NCI-H2196 treated with DMSO at 0.1 percent for 48 hours (cell line): ENCODE measurements around the gene SLC50A1.
"Not testable (repeated sequence)": the region's sequence is repeated elsewhere in the genome, so short reads cannot be mapped to it uniquely, and the experiment has no call there.

Experiments
- DNase-seq: peaks from one replicate; lab custom pipeline; 2025; ENCODE audit not compliant: unreplicated experiment; lab: John Stamatoyannopoulos, UW

SLC50A1 gene

GRCh38 chr1:155116113-155116764 is 19.4 kb upstream of the SLC50A1 start:
- no peak for DNase-seq

- DNase-seq, result no peak
Observed at GRCh38 chr1:155117610-155118009, 18.0 kb upstream of the SLC50A1 start.

- not testable (repeated sequence) for DNase-seq
Observed at GRCh38 chr1:155118090-155118489, 17.6 kb upstream of the SLC50A1 start.

DNA sequence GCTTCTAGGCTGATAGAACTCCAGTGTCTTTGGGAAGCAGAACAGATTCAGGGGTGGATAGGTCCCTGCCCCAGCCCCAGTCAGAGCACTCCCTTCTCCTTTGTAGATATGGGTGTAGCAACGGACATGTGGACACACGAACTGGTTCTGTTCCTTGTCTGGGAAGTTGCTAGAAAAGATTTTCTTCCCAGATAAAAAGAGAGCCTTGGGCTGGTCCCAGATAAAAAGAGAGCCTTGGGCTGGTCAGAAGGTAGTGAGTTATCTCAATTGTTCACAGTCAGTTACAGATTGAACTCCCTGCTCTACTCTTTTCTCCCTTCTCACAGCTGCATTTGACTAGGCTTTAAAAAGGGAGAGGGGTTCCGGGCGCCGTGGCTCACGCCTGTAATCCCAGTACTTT is 15.4 kb upstream of the SLC50A1 start:
- no peak for DNase-seq

DNA sequence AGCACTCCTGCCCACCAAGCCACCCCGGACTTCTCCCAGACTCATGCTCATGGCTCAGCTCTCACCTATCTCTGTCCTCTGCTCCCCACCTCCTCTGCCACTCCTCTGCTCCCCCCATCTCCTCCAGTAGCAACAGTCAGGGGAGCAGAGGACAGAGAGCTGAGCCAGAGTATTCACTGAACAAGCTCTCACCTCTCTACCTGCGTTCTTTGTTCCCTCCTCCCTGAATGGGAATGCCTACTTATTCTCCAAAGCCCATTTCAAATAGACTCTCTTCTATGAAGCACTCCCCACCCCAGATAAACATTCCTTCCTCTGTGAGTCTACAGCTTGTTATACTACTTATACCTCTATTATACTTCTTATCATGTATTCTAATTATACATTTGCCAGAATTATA is 14.4 kb upstream of the SLC50A1 start:
- DNase-seq, result no peak

DNA sequence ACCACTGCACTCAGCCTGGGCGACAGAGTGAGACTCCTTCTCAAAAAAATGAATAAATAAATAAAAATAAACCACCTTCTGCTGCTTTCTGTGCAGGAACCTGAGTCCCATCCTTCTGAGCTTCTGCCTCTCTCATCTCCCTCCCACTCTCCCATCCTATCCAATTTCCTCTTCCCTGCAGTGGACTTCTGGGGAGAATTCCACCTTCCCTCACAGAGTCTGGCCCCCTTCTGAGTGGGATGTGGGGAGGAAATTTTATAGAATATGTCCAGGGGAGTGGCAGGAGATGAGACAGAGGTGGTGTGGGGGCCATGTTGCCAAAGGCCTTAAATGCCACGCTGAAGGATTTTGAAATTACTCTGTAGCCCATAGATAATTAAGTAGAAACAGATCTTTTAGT is 13.3 kb upstream of the SLC50A1 start:
- DNase-seq, result no peak

DNA sequence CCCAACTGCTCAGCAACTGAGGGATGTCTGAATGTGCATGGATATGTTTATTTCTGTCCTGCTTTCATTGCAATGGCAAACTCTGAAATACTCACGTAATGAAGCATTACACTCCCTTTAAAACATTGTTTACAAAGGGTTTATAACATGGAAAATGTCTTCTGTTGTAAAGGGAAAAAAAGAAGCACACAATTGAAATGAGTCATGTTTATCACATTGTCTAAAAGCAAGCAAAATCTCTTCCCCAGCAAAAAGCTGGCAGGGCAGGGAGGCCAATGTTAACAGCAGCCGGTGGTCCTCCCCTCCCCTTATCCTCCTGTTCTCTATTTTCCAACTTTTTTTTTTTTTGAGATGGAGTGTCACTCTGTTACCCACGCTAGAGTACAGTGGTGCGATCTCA is 11.9 kb upstream of the SLC50A1 start:
- DNase-seq, result no peak

- DNase-seq, result no peak
Observed at GRCh38 chr1:155124503-155125463, 10.9 kb upstream of the SLC50A1 start.

DNA sequence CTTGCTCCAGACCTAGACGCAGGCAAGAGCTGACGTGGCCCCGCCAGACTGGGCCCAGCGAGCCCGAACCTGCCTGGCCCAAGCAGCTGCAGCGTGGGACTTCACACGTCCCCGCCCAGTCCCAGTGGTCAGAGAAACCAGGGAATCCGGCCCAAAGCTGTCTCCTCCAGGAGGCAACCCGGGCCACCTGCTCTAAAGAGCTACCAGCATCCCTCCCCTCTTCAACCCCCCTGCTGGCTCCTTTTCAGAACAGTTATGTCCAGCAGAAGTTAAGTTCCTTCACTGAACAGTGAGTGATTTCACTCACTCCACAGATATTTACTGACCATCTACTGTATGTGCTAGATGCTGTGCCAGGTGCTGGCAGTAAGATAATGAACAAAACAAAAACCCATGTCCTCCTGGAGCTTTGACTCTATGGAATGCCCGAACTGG is 10.1 kb upstream of the SLC50A1 start:
- DNase-seq, result no peak

GRCh38 chr1:155125946-155126555 is 9.6 kb upstream of the SLC50A1 start:
- DNase-seq, result peak; percentile 63

- DNase-seq, result peak; percentile 62
Observed at GRCh38 chr1:155126556-155127104, 9.0 kb upstream of the SLC50A1 start.

DNA sequence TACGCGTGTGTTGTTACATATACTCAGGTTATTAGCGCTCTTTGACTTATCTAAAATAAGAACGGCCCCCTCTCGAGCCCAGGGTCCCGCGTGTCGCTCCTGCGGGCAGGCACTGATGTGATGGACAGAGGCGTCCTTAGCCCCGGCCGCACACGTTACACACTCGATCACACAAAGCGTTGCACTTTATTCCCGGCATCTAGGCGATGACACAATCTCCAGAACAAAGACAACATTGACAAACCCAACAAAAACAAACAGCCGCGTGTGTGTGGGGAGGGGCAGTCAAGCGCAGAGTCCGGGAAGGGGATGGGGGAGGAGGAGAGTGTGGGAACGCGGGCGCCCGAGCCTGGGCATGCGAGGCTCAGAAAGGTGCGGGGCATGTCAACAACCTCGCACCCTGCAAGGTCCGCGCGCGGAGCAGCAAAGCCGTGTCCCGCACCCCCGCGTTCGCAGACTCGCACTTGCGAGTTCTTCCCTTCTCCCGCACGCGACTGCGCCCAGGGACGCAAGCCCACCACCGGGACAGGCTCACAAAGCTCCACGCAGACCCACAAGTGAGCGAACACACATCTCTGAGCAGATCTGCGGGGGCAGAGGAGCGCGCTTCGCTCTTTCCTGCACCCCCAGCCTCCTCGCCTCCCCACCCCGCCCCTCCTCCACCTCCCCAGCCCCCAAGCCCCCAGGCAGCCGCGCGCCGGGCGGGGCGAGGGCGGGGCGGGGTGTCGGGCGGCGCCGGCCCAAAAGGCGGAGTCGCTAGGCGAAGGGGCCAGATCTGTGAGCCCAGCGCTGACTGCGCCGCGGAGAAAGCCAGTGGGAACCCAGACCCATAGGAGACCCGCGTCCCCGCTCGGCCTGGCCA is 8.3 kb upstream of the SLC50A1 start, which contains the start of gene EFNA1:
EFNA1 (plus strand) TSS at position 772 of the 862 bp plus-strand sequence. CDS start 102 bp downstream, outside the sequence.
- peak; percentile 24 for DNase-seq

- DNase-seq, result no peak
Observed at GRCh38 chr1:155127967-155128754, 7.5 kb upstream of the SLC50A1 start.

GRCh38 chr1:155128755-155129473 is 6.7 kb upstream of the SLC50A1 start:
- no peak for DNase-seq

DNA sequence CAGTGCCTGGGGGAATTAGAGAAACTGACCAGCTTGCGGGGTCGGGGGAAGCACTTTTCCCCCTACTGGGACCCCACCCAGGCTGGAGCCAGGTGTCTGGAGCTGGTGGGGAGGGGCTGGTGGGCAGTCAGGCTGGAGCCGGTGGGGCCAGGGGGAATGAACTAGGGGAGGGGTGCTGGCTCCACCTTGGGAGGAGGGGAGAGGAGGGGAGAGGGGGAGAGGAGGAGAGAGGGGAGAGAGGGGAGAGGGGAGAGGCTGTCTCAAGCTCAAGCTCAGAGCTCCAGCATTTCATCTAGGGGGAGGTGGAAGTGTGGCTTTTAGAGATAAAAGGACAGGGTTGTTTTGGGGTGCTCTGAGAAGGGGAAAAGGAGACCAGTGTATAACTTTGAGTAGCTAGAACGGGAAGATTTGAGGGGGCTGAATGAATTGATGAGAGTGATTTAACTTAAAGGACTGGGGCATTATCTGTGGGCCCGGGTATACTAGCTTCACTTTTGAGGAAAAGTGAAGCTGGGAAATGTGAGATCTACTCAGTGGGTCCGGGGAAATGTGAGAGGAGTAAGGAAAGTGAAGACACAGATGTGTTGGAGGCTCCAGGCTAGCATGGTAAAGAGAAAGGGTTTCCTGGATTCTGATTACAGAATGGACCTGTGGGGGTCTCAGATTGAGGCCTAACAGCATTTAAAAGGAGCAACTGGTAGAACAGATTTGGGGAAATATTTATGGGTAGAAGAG is 5.2 kb upstream of the SLC50A1 start:
- DNase-seq, result no peak

GRCh38 chr1:155131285-155131684 is 4.4 kb upstream of the SLC50A1 start:
- DNase-seq, result no peak

GRCh38 chr1:155131856-155132255 is 3.8 kb upstream of the SLC50A1 start:
- DNase-seq, result no peak

DNA sequence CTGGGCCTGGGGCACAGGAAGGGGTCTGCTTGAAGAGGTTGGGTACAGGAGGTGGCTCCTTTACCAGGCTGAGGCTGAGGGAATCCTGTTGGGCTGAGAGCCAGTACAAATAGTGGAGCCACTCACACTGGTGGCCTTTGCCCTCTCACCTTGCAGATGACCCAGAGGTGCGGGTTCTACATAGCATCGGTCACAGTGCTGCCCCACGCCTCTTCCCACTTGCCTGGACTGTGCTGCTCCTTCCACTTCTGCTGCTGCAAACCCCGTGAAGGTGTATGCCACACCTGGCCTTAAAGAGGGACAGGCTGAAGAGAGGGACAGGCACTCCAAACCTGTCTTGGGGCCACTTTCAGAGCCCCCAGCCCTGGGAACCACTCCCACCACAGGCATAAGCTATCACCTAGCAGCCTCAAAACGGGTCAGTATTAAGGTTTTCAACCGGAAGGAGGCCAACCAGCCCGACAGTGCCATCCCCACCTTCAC is 1.8 kb upstream of the SLC50A1 start:
- no peak for DNase-seq
